Psoas muscle (tissue), 8 donors: Measurements from ENCODE around the gene CCDC88C. TPM values are rescaled to one million over a fixed set of nuclear protein-coding genes. Genes with fewer than 3 reads are reported as not detected.

Source experiments
- ATAC-seq, 4 donors: fragments of 200-7000 bp; cut with Tn5 transposase; one replicate each; pipeline ENCODE4 v1.9.1; 2020; ENCODE audit warnings: moderate library complexity in 3 of 4, mild to moderate bottlenecking in 2 of 4
- DNase-seq, 2 donors: peaks; one replicate each; pipeline ENCODE4 v3.0.0-alpha.2; 2020
- H3K27ac ChIP-seq: fragments of 200-600 bp; one replicate; pipeline ENCODE4 v1.8.0; 2022
- H3K27me3 ChIP-seq, 3 donors: fragments of 200-600 bp in 1 of 3; one replicate each; pipeline versions ENCODE4 v1.6.1 to v1.8.0; 2013 to 2022; ENCODE audit warnings: low read length in 2 of 3, mild to moderate bottlenecking in 2 of 3, moderate library complexity in 1 of 3; ENCODE audit not compliant: insufficient read depth in 3 of 3
- H3K36me3 ChIP-seq, 2 donors: fragments of 200-600 bp in 1 of 2; one replicate each; pipeline versions ENCODE4 v1.6.1 to v1.8.0; 2013 to 2022; ENCODE audit warnings: low read depth in 1 of 2, mild to moderate bottlenecking in 1 of 2, moderate library complexity in 1 of 2; ENCODE audit not compliant: insufficient read depth in 1 of 2
- H3K4me1 ChIP-seq: fragments of 200-600 bp; one replicate; pipeline ENCODE4 v1.8.0; 2022
- H3K4me3 ChIP-seq: fragments of 200-600 bp; one replicate; pipeline ENCODE4 v1.8.0; 2022; ENCODE audit warnings: mild to moderate bottlenecking
- H3K9me3 ChIP-seq: fragments of 200-600 bp; one replicate; pipeline ENCODE4 v1.8.0; 2022
- CTCF ChIP-seq: fragments of 200-600 bp; IDR thresholded peaks from one replicate; pipeline ENCODE4 v1.8.0; 2022; ENCODE audit warnings: antibody characterized with exemption
- WGBS, 3 donors: extraction: QIAGEN DNeasy Blood & Tissue Kit; methylation state at CpG; one replicate each; pipeline versions ENCODE4 v1.1.6 to v1.1.7; 2013; 5-methylcytosine and 5-hydroxymethylcytosine counted together
- intact Hi-C, 2 donors: fragments of 100-400 bp; cut with DNase I; formaldehyde crosslinking; loops; one replicate each; pipeline versions ENCODE4 v1.11.0 to v1.14.2; 2022
- polyA plus RNA-seq, 3 donors: library from polyadenylated mRNA; stranded (reverse); fragments of 200-250 nt; gene quantifications; one replicate each; pipeline ENCODE4 v1.2.3, GENCODE V29; 2013
- total RNA-seq, 4 donors: library from RNA; stranded (reverse); fragmentation: NEBNext Ultra II Directional in 2 of 4; extraction: Animal tissue kit (Norgen Biotek cat#: 25700) in 2 of 4; gene quantifications; one replicate each; pipeline versions ENCODE4 v1.2.1 to v1.2.4, GENCODE V29; 2021 to 2023
- donor health status: healthy with polysubstance abuse.
- donor health status: DM: no; HTN: no; CAD: no; lungs with moderate emphysema.
- donor health status: Bipolar disorder and iron deficiency.
- donor health status: healthy.
- donor health status: DM: yes; HTN: yes; CAD: no.
- donor health status: DM: no; HTN: no; CAD: no.
- donor health status: DM: no; HTN: no; CAD: no.
- donor health status: DM: yes; HTN: yes; CAD: no.

Gene CCDC88C
- total and polyA plus RNA-seq, 7 donors: 0.49 to 3.9 (median 2.4) TPM

- ATAC-seq (no peak), DNase-seq (no peak)
- H3K4me1 ChIP-seq: no peaks in the 10 kb centered on the region
- no peaks in the 10 kb centered on the region for H3K27me3 ChIP-seq
- no peak for TF ChIP-seq CTCF
- no peak overlapping the region for H3K4me3 ChIP-seq
- 96 to 98% (median 97%) methylated on average over 14 of the region's 14 CpGs for WGBS, 3 donors
- H3K27ac ChIP-seq: no peak overlapping the region
- intact Hi-C loops: no loop called here
- no peaks in the 10 kb centered on the region for H3K9me3 ChIP-seq
- peaks cover 0 to 4% of the 10 kb centered on the region in 2 donors for H3K36me3 ChIP-seq
These were observed 134.5 kb downstream of the CCDC88C start for GRCh38 chr14:91282954-91283645.

- Histone ChIP-seq H3K4me3 (no peak overlapping the region), H3K9me3 (no peaks in the 10 kb centered on the region), H3K4me1 (no peaks in the 10 kb centered on the region), H3K27ac (no peak overlapping the region), H3K36me3 (peaks cover 0 to 4% of the 10 kb centered on the region in 2 donors), H3K27me3 (no peaks in the 10 kb centered on the region)
- DNase-seq: no peak
- no peak for TF ChIP-seq CTCF
- WGBS, 3 donors: 91 to 95% (median 95%) methylated on average over 9 of the region's 9 CpGs
- no peak for ATAC-seq
- intact Hi-C loops: no loop called here
These were observed 136.3 kb downstream of the CCDC88C start for GRCh38 chr14:91281346-91281745.

GRCh38 chr14:91280129-91280528, 137.5 kb downstream of the CCDC88C start:
- H3K27ac ChIP-seq: no peak overlapping the region
- intact Hi-C loops: no loop called here

GRCh38 chr14:91279354-91279753, 138.3 kb downstream of the CCDC88C start:
- no peak for ATAC-seq
- Histone ChIP-seq H3K9me3 (no peaks in the 10 kb centered on the region), H3K4me1 (no peaks in the 10 kb centered on the region), H3K27me3 (no peaks in the 10 kb centered on the region), H3K27ac (no peak overlapping the region), H3K36me3 (no peaks in the 10 kb centered on the region), H3K4me3 (no peak overlapping the region)
- WGBS, 3 donors: 88 to 94% (median 90%) methylated on average over 10 of the region's 10 CpGs
- DNase-seq: peak in 1 of 2 donors; percentile 33
- no peak for TF ChIP-seq CTCF
- intact Hi-C loops: no loop called here

More at GRCh38 chr14:91280129-91280528, 137.5 kb downstream of the CCDC88C start:
- Histone ChIP-seq H3K36me3 (peaks cover 0 to 4% of the 10 kb centered on the region in 2 donors), H3K27me3 (no peaks in the 10 kb centered on the region), H3K4me3 (no peak overlapping the region), H3K4me1 (no peaks in the 10 kb centered on the region), H3K9me3 (no peaks in the 10 kb centered on the region)
- TF ChIP-seq CTCF: no peak
- ATAC-seq (no peak), DNase-seq (no peak)
- WGBS, 3 donors: 85 to 88% (median 87%) methylated on average over 5 of the region's 5 CpGs

- H3K4me3 ChIP-seq: no peak overlapping the region
- H3K27ac ChIP-seq: no peak overlapping the region
- H3K4me1 ChIP-seq: no peaks in the 10 kb centered on the region
- H3K36me3 ChIP-seq: no peaks in the 10 kb centered on the region
- no peaks in the 10 kb centered on the region for H3K9me3 ChIP-seq
- intact Hi-C loops: no loop called here
- WGBS, 3 donors: 89 to 98% (median 98%) methylated on average over 5 of the region's 5 CpGs
- no peaks in the 10 kb centered on the region for H3K27me3 ChIP-seq
- DNase-seq (peak in 1 of 2 donors; percentile 14), ATAC-seq (no peak)
- TF ChIP-seq CTCF: no peak
These were observed 139.3 kb downstream of the CCDC88C start for GRCh38 chr14:91278383-91278715.
